Bone marrow (tissue), 2 donors: ENCODE measurements around the gene PCDHGB5.
A peak's percentile ranks its signal among the peaks of the same experiment; 100 is the strongest.
"Not testable (repeated sequence)": the region's sequence is repeated elsewhere in the genome, so short reads cannot be mapped to it uniquely, and the experiment has no call there.

ENCODE experiments used
- DNase-seq, 2 donors: peaks; one replicate each; lab custom pipeline; 2025; lab: John Stamatoyannopoulos, UW

The PCDHGB5 gene

GRCh38 chr5:141412854-141413539 lies 15.2 kb downstream of the PCDHGB5 start, which contains the start of gene PCDHGA10:
Gene PCDHGA10, plus strand, starts transcription at chr5:141412987. Its CDS starts 189 bp downstream, at chr5:141413176.
- peak; percentile 48 to 49 for DNase-seq

- no peak for DNase-seq
Measured at GRCh38 chr5:141413540-141414069, 15.9 kb downstream of the PCDHGB5 start.

DNA sequence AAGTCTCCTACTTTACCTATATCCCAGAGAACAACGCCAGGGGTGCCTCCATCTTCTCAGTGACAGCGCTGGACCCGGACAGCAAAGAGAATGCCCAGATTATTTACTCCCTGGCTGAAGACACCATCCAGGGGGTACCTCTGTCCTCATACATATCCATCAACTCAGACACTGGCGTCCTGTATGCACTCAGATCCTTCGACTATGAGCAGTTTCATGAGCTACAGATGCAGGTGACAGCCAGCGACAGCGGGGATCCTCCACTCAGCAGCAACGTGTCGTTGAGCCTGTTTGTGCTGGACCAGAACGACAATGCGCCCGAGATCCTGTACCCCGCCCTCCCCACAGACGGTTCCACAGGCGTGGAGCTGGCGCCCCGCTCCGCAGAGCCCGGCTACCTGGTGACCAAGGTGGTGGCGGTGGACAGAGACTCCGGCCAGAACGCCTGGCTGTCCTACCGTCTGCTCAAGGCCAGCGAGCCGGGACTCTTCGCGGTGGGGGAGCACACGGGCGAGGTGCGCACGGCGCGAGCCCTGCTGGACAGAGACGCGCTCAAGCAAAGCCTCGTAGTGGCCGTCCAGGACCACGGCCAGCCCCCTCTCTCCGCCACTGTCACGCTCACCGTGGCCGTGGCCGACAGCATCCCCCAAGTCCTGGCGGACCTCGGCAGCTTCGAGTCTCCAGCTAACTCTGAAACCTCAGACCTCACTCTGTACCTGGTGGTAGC lies 17.0 kb downstream of the PCDHGB5 start:
- DNase-seq = not testable (repeated sequence)

DNA sequence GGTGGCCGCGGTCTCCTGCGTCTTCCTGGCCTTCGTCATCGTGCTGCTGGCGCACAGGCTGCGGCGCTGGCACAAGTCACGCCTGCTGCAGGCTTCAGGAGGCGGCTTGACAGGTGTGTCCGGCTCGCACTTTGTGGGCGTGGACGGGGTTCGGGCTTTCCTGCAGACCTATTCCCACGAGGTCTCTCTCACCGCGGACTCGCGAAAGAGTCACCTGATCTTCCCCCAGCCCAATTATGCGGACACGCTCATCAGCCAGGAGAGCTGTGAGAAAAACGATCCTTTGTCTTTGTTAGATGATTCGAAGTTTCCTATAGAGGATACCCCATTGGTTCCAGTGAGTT lies 17.5 kb downstream of the PCDHGB5 start:
- DNase-seq = not testable (repeated sequence)

DNA sequence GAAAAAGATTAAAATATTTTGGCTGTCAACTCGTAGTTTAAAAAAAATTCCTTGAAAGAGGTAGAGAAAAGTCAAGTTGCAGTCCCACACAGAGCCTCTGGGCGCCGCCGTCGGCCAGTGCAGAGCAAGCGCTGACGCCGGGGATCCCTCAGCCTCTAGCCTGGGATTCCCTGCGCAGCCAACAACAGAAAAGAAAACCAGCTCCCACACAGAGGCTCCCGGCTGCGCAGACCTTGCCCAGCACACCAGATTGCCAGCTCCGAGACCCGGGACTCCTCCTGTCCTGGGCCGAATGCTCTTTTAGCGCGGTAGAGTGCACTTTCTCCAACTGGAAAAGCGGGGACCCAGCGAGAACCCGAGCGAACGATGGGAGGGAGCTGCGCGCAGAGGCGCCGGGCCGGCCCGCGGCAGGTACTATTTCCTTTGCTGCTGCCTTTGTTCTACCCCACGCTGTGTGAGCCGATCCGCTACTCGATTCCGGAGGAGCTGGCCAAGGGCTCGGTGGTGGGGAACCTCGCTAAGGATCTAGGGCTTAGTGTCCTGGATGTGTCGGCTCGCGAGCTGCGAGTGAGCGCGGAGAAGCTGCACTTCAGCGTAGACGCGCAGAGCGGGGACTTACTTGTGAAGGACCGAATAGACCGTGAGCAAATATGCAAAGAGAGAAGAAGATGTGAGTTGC lies 19.9 kb downstream of the PCDHGB5 start, which contains the start of gene PCDHGB7:
PCDHGB7 (plus strand) TSS at position 184 of the 679 bp plus-strand sequence; CDS start at position 367, 183 bp downstream.
- peak in 1 of 2 donors; percentile 38 for DNase-seq

- no peak for DNase-seq
Measured at GRCh38 chr5:141419074-141419880, 21.5 kb downstream of the PCDHGB5 start.

GRCh38 chr5:141420855-141421488 lies 23.2 kb downstream of the PCDHGB5 start, which contains the start of gene PCDHGA11:
Gene PCDHGA11, plus strand, starts transcription at chr5:141421051. Its CDS starts 177 bp downstream, at chr5:141421228.
- peak in 1 of 2 donors; percentile 25 for DNase-seq

DNA sequence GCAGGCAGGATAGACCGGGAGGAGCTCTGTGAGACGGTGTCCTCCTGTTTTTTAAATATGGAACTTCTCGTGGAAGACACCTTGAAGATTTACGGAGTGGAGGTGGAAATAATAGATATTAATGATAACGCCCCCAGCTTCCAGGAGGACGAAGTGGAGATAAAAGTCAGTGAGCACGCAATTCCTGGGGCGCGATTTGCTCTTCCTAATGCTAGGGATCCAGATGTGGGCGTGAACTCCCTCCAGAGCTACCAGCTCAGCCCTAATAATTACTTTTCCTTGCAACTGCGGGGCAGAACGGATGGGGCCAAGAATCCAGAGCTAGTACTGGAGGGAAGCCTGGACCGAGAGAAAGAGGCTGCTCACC lies 23.7 kb downstream of the PCDHGB5 start:
- DNase-seq = no peak

GRCh38 chr5:141422742-141423291 lies 25.1 kb downstream of the PCDHGB5 start:
- no peak for DNase-seq

DNA sequence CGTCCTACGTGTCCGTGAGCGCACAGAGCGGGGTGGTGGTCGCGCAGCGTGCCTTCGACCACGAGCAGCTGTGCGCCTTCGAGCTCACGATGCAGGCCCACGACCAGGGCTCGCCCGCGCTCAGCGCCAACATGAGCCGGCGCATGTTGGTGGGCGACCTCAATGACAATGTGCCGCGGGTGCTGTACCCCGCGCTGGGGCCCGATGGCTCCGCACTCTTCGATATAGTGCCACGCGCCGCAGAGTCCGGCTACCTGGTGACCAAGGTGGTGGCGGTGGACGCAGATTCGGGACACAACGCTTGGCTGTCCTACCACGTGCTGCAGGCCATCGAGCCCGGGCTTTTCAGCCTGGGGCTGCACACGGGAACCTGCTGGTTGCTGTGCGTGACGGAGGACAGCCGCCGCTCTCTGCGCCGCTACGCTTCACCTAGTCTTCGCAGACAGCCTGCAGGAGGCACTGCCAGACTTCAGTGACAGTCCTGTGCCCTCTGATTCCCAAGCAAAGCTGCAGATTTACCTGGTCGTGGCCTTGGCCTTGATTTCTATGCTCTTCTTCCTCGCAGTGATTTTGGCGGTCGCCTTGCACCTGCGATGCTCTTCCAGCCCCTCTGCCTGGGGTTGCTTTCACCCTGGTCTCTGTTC lies 30.2 kb downstream of the PCDHGB5 start:
- DNase-seq = no peak

DNA sequence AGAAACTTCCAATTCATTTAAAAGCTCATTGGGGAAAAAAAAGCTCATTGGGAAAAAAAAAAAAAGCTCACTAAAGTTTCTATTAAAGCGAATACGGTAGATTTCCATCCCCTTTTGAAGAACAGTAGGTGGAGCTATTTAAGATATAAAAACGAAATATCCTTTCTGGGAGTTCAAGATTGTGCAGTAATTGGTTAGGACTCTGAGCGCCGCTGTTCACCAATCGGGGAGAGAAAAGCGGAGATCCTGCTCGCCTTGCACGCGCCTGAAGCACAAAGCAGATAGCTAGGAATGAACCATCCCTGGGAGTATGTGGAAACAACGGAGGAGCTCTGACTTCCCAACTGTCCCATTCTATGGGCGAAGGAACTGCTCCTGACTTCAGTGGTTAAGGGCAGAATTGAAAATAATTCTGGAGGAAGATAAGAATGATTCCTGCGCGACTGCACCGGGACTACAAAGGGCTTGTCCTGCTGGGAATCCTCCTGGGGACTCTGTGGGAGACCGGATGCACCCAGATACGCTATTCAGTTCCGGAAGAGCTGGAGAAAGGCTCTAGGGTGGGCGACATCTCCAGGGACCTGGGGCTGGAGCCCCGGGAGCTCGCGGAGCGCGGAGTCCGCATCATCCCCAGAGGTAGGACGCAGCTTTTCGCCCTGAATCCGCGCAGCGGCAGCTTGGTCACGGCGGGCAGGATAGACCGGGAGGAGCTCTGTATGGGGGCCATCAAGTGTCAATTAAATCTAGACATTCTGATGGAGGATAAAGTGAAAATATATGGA lies 32.8 kb downstream of the PCDHGB5 start, which contains the start of gene PCDHGA12:
PCDHGA12 (plus strand) TSS at position 176 of the 782 bp plus-strand sequence; CDS start at position 429, 253 bp downstream.
- no peak for DNase-seq

GRCh38 chr5:141431286-141431685 lies 33.5 kb downstream of the PCDHGB5 start:
- DNase-seq = no peak

GRCh38 chr5:141432308-141432707 lies 34.6 kb downstream of the PCDHGB5 start:
- DNase-seq = not testable (repeated sequence)

DNA sequence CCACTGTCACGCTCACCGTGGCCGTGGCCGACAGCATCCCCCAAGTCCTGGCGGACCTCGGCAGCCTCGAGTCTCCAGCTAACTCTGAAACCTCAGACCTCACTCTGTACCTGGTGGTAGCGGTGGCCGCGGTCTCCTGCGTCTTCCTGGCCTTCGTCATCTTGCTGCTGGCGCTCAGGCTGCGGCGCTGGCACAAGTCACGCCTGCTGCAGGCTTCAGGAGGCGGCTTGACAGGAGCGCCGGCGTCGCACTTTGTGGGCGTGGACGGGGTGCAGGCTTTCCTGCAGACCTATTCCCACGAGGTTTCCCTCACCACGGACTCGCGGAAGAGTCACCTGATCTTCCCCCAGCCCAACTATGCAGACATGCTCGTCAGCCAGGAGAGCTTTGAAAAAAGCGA lies 35.0 kb downstream of the PCDHGB5 start:
- not testable (repeated sequence) for DNase-seq

- DNase-seq = no peak
Measured at GRCh38 chr5:141434006-141434405, 36.3 kb downstream of the PCDHGB5 start.

- DNase-seq = no peak
Measured at GRCh38 chr5:141437221-141437620, 39.5 kb downstream of the PCDHGB5 start.

DNA sequence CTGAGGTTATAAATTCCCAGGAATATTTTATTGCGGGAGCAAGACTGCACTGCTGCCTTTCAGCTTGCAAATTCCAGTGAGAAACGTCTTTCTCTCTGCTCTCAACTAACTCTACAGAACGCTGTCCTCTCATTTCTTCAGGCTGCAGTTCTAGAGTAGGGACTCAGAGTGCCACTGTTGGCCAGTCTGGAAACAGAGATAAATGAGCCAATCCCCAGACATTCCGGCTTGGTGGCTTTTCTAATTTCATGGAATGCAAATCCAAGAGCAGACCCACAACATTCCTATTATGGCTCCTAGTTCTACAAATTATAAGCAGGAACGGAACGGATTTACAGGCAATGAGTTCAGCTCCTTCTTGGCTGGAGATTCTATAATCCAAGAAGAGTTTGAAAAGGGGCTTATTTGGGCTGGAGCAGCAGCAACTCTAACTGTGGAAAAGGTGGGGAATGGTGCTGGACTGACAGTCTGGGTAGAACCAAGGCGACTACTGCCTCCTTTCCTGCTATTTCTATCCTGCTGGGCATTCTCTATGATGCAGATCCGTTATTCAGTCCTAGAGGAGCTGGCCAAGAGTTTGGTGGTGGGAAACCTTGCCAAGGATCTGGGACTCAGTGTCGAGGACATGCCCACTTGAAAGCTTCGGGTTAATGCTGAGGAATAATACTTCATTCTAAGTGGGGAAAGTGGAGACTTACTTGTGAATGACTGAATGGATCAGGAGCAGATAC lies 41.8 kb downstream of the PCDHGB5 start:
- no peak for DNase-seq

- no peak for DNase-seq
Measured at GRCh38 chr5:141440341-141440740, 42.6 kb downstream of the PCDHGB5 start.
